ENCODE results near the gene MFSD12. TPM values are rescaled to one million over a fixed set of nuclear protein-coding genes. Genes with fewer than 3 reads are reported as not detected.

Gene MFSD12
- total RNA-seq, 1 donor from 2014 or later, result 71.5 TPM

DNA sequence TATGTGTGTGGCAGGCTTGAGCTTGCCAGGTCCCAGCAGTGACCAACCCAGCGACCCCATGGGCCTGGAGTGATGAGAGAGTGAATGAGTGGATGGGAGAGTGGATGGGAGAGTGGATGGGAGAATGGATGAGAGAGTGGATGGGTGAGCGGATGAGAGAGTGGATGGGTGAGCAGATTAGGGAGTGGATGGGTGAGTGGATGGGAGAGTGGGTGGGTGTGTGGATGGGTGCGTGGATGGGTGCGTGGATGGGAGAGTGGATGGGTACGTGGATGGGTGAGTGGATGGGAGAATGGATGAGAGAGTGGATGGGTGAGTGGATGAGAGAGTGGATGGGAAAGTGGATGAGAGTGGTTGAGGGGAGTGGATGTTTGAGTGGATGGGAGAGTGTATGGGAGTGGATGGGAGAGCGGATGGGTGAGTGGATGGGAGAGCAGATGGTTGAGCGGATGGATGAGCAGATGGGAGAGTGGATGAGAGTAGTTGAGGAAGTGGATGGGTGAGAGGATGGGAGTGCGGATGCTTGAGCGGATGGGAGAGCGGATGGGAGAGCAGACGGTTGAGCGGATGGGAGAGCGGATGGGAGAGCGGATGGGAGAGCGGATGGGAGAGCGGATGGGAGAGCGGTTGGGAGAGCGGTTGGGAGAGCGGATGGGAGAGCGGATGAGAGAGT is 28.7 kb downstream of the MFSD12 start:
- no peak for DNase-seq (ENCODE audit: low spot score, unreplicated experiment)
- no peaks in the 10 kb centered on the region for H3K27me3 Mint-ChIP-seq
- no peak overlapping the region for H3K4me3 Mint-ChIP-seq (ENCODE audit: low read depth)
- H3K36me3 Mint-ChIP-seq (ENCODE audit: insufficient read depth), result peaks cover 8% of the 10 kb centered on the region
- no peak overlapping the region for H3K27ac Mint-ChIP-seq
- TF ChIP-seq, protein P1, sequence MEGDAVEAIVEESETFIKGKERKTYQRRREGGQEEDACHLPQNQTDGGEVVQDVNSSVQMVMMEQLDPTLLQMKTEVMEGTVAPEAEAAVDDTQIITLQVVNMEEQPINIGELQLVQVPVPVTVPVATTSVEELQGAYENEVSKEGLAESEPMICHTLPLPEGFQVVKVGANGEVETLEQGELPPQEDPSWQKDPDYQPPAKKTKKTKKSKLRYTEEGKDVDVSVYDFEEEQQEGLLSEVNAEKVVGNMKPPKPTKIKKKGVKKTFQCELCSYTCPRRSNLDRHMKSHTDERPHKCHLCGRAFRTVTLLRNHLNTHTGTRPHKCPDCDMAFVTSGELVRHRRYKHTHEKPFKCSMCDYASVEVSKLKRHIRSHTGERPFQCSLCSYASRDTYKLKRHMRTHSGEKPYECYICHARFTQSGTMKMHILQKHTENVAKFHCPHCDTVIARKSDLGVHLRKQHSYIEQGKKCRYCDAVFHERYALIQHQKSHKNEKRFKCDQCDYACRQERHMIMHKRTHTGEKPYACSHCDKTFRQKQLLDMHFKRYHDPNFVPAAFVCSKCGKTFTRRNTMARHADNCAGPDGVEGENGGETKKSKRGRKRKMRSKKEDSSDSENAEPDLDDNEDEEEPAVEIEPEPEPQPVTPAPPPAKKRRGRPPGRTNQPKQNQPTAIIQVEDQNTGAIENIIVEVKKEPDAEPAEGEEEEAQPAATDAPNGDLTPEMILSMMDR (IDR thresholded peaks at IDR 0.05; ENCODE audit: unreplicated experiment), result no peak
- no peaks in the 10 kb centered on the region for H3K4me1 Mint-ChIP-seq (ENCODE audit: low read depth)
- no peaks in the 10 kb centered on the region for H3K9me3 Mint-ChIP-seq (ENCODE audit: low read depth)

DNA sequence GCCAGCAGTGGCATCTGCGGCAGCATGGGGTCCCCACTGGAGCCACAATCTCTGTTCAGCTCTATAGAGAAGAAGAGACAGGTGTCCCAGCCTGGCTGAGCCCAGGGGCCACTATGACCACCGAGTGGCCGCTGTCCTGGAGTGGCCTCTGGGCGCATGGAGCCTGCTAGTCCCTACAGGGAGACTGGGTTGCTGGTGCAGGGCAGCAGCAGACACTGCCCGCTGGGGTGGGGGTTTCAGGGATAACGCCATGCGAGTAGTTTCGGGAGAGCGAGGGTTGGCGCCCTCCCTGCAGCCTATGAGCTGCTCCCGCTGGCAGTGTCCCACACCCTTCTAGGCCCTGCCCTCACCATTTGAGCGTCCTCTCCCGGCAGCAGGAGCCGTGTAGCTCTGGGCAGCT is 29.3 kb downstream of the MFSD12 start:
- Mint-ChIP-seq H3K36me3 (ENCODE audit: insufficient read depth) (peaks cover 6% of the 10 kb centered on the region), H3K9me3 (ENCODE audit: low read depth) (no peaks in the 10 kb centered on the region), H3K4me1 (ENCODE audit: low read depth) (no peaks in the 10 kb centered on the region), H3K27me3 (no peaks in the 10 kb centered on the region), H3K27ac (no peak overlapping the region), H3K4me3 (ENCODE audit: low read depth) (no peak overlapping the region)
- TF ChIP-seq, protein P1 (IDR thresholded peaks at IDR 0.05; ENCODE audit: unreplicated experiment), result no peak
- no peak for DNase-seq (ENCODE audit: low spot score, unreplicated experiment)

DNA sequence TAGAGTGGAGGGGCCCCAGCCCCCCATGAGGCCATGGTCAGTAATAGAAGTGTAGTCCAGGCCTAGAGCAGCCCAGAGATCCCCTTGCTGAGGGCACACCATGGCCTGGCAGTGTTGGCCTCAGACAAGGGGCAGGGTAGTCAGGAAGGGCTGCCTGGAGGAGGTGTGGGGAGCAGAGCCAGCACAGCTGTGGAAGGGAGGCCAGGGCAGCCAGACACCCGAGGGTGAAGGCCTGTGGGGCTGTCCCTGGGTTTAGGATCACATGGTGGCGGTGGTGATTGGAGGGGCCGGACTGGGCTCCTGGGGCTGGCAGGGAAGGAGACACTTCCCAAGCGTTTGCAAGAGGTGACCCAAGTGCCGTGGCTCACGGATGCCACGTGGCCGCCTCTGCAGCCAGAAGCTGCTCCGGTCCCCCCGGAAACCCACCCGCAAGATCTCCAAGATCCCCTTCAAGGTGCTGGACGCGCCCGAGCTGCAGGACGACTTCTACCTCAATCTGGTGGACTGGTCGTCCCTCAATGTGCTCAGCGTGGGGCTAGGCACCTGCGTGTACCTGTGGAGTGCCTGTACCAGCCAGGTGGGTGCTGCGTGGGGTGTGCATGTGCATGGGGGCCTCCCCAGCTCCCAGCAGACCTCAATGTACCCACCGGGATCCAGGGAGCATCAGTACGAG is 30.0 kb downstream of the MFSD12 start:
- no peak for DNase-seq (ENCODE audit: low spot score, unreplicated experiment)

DNA sequence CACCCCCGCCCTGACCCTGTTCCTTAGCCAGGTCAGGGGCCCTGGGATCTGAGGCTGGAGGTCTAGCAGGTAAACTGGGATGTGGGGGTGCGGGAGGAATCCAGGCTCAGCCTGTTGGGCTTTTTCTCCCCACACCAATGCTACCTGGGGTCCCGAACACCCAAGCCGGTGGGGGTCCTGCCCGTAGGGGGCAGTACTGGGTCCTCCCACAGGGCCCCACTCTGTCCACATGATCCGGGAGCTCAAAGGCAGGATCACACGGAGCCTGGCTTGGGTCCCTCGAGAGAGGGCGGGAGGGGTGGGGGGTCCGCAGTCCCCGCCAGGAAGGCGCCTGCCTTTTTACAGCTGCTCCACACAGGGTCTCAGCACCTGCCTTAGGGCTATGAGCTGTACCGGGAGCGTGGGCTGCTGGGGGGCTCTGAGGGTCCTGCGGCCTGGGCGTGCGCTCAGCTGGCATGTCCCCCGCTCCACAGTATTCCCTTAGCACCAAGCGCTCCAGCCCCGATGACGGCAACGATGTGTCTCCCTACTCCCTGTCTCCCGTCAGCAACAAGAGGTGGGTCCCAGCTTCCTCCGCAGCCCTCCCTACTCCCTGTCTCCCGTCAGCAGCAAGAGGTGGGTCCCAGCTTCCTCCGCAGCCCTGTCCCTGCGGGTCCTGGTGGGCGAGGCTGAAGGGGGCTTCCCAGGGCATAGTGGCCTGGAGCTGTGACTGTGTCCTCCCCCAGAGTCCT is 30.7 kb downstream of the MFSD12 start:
- H3K27me3 Mint-ChIP-seq, result no peaks in the 10 kb centered on the region
- peaks cover 5% of the 10 kb centered on the region for H3K36me3 Mint-ChIP-seq (ENCODE audit: insufficient read depth)
- DNase-seq (ENCODE audit: low spot score, unreplicated experiment), result no peak
- no peaks in the 10 kb centered on the region for H3K9me3 Mint-ChIP-seq (ENCODE audit: low read depth)
- H3K27ac Mint-ChIP-seq, result no peak overlapping the region
- H3K4me3 Mint-ChIP-seq (ENCODE audit: low read depth), result no peak overlapping the region
- TF ChIP-seq, protein P1 (IDR thresholded peaks at IDR 0.05; ENCODE audit: unreplicated experiment), result peak; percentile 34
- no peaks in the 10 kb centered on the region for H3K4me1 Mint-ChIP-seq (ENCODE audit: low read depth)

More for the DNA sequence above, 30.0 kb downstream of the MFSD12 start:
- peaks cover 5% of the 10 kb centered on the region for H3K36me3 Mint-ChIP-seq (ENCODE audit: insufficient read depth)
- no peak overlapping the region for H3K4me3 Mint-ChIP-seq (ENCODE audit: low read depth)
- no peaks in the 10 kb centered on the region for H3K9me3 Mint-ChIP-seq (ENCODE audit: low read depth)
- H3K27me3 Mint-ChIP-seq, result no peaks in the 10 kb centered on the region
- no peaks in the 10 kb centered on the region for H3K4me1 Mint-ChIP-seq (ENCODE audit: low read depth)
- H3K27ac Mint-ChIP-seq, result no peak overlapping the region
- TF ChIP-seq, protein P1 (IDR thresholded peaks at IDR 0.05; ENCODE audit: unreplicated experiment), result no peak

DNA sequence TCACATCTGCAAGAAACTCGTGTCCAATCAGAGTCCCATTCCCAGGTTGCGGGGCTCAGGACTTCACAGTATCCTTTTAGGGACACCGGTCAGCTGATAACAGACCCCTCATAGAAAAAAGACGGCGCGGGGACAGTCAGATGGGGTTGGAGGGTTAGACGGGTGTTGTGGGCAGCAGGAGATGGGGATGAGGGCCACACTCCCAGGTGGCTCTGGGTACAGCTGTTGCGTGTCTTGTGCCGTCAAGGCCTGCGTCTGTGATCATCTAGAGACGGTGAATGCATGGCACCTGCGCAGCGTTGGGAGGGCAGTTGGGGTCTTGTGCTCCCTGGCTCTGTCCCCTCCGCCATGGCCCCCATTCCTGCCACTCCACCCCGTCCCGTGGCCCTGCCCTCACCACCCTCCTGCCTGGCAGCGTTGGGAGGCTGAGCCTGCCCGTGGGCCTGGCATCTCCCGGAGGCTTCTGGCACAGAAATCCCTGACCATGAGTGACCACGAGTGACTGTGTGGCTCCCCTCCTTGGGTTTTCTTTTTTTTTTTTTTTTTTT is 32.4 kb downstream of the MFSD12 start:
- Mint-ChIP-seq H3K27me3 (no peaks in the 10 kb centered on the region), H3K4me1 (ENCODE audit: low read depth) (peaks cover 1% of the 10 kb centered on the region), H3K4me3 (ENCODE audit: low read depth) (no peak overlapping the region), H3K27ac (no peak overlapping the region), H3K36me3 (ENCODE audit: insufficient read depth) (peaks cover 8% of the 10 kb centered on the region), H3K9me3 (ENCODE audit: low read depth) (no peaks in the 10 kb centered on the region)
- TF ChIP-seq, protein P1 (IDR thresholded peaks at IDR 0.05; ENCODE audit: unreplicated experiment), result no peak
- no peak for DNase-seq (ENCODE audit: low spot score, unreplicated experiment)

Data from progenitor cell of endocrine pancreas (in vitro differentiated cells).